GM15510 (cell line): ENCODE measurements around the gene CTCF.

Experiments used
- POLR2A ChIP-seq: IDR thresholded peaks from 3 replicates; pipeline ENCODE4 v1.6.1; 2011; ENCODE audit warnings: borderline replicate concordance; ENCODE audit not compliant: insufficient read length; ENCODE audit errors: extremely low read depth

Gene CTCF

DNA sequence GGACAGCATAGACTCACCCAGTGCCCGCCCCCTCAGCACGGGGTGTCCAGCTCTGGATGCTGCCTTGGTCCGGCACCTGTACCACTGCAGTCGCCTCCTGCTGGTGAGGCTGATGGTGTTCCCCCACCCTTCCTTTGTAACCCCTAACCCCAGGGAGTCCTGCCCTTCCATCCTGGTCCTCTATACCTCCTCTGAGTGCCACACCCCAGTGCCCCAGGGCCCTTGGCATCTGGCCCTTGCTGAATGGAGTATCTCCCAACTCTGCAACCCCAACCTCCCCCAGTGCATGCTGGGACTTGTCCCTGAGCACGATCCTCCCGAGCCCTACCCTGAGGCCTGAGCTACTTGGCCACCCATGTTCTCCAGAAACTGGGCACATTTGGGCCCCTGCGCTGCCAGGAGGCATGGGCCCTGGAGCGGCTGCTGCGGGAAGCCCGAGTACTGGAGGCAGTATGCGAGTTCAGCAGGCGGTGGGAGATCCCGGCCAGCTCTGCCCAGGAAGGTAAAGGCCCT, 17.9 kb upstream of the CTCF start:
- TF ChIP-seq POLR2A = no peak

DNA sequence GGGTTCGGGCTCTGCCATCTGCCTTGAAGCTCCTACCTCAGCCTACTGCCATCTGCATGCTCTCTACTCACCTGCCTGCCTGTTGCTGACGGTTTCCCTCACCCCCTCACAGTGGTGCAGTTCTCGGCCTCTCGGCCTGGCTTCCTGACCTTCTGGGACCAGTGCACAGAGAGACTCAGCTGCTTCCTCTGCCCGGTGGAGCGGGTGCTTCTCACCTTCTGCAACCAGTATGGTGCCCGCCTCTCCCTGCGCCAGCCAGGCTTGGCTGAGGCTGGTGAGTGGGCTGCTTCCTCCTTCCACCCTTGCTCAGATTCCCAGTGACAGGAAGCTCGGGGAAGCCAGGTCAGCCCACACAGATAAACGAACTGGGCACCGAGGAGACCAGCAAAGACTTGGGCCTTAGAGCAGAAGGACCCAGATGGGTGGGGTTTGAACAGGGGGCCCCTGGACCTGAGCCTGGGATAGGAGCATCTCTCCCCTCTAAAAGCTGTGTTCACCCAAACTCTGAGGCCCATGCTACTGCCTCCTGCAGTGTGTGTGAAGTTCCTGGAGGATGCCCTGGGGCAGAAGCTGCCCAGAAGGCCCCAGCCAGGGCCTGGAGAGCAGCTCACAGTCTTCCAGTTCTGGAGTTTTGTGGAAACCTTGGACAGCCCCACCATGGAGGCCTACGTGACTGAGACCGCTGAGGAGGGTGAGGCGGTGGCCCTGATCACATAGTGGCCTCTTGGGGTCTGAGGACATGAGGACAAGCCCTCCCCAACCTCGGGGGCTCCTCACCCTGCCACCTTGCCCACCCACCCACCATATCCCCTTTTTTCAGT, 17.3 kb upstream of the CTCF start:
- no peak for TF ChIP-seq POLR2A

DNA sequence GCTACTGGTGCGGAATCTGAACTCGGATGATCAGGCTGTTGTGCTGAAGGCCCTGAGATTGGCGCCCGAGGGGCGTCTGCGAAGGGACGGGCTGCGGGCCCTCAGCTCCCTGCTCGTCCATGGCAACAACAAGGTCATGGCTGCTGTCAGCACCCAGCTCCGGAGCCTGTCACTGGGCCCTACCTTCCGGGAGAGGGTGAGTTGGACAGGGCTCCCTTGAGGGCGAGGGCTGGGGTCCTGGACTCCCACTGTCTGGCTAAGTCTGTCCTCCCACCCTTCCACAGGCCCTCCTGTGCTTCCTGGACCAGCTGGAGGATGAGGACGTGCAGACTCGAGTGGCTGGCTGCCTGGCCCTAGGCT, 16.7 kb upstream of the CTCF start:
- TF ChIP-seq POLR2A = no peak

DNA sequence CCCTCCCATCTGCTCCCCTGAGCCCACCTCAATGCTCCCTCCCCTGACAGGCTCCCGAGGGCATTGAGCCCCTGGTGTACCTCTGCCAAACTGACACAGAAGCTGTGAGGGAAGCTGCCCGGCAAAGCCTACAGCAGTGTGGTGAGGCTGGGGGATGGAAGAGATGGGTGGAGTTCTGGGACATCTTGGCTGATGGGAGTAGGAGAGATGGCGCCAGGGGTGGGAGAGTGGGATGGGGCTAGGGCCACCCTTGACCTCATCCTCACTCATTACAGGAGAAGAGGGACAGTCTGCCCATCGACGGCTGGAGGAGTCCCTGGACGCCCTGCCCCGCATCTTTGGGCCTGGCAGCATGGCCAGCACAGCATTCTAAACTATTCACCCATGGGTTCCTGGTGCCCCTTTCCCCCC, 16.2 kb upstream of the CTCF start:
- no peak for TF ChIP-seq POLR2A

DNA sequence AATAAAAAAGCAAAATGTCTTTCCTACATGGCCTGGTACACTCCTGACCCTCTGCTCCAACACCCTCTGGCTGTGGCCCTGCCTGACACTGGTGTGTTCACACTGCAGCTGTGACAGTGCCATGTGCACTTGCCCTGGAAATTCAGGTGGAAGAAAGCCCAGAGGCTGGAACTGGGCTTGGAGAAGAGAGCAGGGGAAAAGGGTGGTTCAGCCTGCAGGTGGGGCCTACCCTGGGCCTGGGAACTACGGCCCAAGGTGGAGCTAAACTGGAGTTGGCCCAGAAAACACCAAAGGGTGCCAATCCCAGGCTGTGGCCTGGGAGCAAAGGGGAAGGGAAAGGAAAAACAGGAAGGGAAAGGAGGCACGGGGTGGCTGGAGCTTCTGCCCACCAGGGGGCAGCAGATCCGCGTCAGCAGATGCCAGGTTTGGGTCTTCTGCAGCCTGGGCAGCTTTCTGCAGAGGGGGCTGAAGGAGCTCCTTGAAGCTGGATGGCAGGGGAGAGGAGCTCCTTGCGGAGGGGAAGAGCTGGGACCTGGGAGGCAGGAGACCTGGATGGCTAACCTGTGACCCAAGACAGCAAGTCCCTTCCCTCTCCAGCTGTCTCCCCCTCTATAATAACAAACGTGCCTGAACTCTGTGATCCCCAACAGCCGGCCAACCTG, 15.4 kb upstream of the CTCF start:
- no peak for TF ChIP-seq POLR2A

DNA sequence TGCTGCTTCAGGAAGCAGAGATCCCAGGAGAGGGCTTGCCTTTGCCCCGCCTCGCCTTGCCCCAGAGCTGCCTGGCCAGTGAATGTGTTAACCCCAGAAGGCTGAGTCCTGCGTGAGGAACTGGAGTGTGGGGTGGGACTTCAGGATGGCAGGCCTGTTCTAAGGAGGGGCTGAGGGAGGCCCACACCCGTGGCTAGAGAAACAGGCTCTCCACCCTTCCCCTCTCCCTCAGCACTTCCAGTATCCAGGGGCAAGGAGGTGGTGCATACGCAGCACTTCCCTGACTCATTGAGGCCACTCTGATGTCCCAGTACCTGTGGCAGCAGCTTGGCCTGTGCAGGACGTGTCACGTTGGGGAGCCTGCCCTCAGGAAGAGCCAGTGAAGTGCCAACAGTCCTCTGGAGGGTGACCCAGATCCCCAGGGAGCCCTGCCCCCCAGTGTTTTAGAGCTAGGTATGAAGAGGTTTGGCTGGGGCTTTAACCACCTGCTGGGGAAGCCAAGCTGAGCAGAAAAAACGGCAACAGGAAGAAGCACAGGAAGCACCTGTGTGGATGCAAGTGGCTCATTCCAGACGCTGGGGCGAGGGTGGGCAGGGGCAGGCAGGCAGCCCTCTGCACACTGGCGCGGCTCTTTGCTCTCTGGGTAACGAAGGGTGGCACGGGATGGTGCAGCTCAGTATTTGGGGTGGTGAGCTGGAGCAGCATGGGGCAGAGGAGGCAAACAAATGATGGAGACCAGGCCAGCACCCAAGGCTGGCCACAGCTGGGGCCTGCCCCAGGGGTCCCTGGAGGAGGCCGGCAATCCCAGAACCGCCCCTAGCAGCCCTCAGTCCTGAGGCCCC, 14.7 kb upstream of the CTCF start:
- peak; percentile 31 for TF ChIP-seq POLR2A

DNA sequence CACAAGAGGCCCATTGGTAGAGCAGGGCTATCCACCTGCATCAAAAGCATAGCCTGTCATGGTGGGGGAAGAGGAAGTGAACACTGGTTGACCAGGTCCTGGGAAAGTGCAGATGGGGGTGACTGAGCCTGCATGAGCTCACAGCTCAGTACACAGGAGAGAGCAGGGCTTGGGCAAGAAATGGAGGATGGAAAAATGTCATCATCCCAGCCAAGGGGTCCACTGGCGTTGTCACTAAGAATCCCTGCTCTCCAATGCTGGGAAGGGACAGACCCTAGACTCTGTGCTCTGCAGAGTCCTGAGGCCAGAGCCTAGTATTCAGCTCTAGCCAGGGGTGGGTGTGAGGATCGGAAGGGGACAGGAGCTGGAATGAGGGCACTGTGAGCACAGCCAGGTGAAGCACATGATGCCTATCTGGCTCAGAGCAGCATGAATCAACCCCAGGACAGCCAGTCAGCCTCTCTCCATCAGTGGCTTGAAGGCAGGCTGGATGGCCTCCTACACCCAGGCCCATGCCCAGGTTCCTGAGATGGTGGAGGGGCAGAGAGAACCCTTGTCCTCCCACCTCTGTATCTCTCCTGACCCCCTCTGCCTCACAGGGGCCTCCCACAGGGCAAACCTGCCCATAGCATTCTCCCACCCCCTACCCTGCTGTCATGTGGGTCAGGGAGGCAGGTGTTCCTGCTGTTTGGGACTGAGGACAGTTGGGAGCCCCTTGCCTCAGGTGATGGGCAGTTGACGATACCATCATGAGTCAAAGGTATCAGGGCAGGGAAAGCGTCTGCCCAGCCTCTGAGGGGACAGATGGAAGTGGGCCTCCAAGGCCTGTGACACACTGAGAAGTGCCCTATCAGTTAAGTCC, 13.8 kb upstream of the CTCF start:
- no peak for TF ChIP-seq POLR2A

DNA sequence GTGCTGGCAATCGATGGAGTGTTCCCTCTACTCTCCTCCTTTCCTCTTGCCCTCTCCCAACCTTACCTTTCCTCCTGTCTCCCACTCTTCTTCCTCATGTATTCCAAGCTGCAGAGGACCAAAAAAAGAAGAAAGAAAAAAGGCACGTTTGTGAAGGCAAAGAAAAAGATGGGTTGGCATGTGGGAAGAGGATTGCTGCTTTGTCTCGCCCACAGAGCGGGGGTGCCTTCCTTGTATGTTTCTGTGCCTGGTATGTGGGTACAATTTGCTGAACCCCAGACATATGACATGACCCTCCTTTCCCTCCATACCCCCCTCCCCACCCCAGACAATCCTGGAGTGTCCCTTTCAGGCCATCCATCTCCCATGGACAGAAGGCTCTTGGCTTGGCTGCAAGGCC, 13.1 kb upstream of the CTCF start:
- TF ChIP-seq POLR2A = no peak

DNA sequence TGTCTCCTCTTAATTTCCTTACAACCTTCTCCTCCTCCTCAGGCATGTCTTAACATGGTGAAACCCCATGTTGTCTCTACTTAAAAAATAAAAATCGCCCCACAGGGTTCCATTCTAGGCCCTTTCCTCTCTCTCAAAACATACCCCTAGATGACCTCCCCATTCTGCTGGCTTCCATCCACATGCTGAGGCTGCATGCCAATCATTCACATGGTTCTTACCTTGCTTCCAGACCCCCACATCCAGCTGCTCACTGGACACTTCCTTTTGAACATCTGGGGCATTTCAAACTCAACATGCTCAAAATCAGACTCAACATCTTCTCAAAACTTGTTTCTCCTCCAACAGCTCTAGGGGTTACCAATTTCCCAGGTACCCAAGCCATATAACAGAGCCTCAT, 12.4 kb upstream of the CTCF start:
- TF ChIP-seq POLR2A = no peak

DNA sequence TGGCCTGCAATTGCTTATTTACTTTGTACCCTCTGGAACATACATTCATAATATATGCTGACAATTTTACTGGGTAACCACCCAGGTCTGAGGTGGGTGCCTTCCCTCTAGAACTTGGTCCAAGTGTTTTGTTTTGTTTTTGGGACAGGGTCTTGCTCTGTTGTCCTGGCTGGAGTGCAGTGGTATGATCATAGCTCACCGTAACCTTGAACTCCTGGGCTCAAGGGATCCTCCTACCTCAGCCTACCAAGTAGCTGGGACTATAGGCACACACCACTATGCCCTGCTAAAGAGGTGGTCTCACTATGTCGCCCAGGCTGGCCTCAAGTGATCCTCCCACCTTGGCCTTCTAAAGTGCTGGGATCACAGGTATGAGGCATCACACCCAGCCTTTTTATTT, 11.2 kb upstream of the CTCF start:
- no peak for TF ChIP-seq POLR2A

DNA sequence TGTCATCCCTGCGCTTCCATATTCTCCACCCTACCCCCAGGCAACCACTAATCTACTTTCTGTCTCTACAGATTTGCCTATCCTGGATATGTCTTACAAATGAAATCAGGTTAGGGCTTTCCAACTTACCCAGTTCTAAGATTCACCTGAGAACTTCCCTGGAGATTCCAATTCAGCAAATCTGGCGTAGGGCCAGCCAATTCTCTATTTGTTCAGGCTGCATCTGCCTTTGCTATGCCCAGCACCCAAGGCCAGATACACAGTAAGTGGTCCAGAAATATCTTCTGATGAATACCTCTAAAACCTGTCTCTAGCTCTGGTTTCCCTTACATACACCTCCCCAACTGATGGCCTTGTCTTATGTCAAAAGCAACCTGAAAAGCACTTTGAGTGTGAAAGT, 10.4 kb upstream of the CTCF start:
- TF ChIP-seq POLR2A = no peak

DNA sequence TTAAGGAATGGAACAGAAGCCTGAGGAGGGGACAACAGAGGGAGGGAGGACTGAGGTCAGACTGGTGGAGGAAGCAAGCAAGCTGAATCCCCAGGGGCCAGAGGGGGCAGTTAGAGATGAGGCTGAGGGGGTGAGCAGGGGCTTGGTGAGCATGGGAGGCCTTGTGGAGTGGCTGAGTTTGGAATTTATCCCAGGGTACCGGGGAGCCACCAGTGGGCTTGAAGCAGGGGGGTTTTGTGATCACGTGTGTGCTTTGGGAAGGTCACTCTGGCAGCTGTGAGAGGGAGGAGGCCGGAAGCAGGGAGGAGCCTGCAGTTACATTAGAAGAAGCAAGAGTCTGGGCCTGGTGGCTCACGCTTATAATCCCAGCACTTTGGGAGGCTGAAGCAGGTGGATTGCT, 9.8 kb upstream of the CTCF start:
- TF ChIP-seq POLR2A = no peak

DNA sequence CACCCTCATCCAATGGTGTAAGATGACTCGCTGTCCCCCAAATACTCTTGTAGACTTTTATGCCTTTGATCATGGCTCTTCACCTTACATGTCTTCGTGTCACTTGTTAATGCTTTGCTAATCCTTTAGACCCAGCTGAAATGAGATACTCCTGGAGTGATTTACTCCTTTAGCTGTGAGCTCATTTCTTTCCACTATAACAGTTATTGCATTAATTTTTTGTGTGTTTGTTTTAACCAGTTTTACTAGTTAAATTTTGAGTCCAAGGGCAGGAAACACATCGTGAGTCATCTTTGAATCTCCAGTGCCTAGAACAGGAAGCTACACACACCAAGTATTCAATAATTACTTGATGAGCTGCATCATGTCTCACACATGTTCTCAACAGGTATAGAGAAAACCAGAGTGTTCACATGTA, 6.5 kb upstream of the CTCF start:
- TF ChIP-seq POLR2A = no peak

DNA sequence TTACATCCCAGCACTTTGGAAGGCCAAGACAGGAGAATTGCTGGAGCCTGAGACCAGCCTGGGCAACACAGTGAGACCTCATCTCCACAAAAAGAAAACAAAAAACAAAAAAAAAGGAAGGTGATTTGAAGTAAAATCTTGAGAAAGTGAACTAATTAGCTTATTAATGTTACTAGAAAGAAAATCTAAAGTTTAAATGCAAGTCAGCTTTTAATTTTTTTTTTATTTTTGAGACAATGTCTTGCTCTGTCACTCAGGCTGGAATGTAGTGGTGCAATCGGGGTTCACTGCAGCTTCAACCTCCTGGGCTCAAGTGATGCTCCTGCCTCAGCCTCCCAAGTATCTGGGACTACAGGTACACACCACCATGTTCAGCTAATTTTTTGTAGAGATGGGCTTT, 3.5 kb upstream of the CTCF start:
- no peak for TF ChIP-seq POLR2A
